SU-DHL-6 (cell line): Measurements from ENCODE around the gene L1TD1.

Experiments
- H2AFZ ChIP-seq: fragments of 200-600 bp; sonication (generic); 2 replicates; pipeline ENCODE4 v1.6.1; 2014; ENCODE audit warnings: low read depth, mild to moderate bottlenecking, moderate library complexity, mixed read lengths, antibody characterized with exemption, low read length; ENCODE audit not compliant: severe bottlenecking
- H3F3A ChIP-seq: fragments of 200-600 bp; shearing (Covaris generic); 2 replicates; pipeline ENCODE4 v1.6.0; 2016; ENCODE audit warnings: antibody characterized with exemption, mild to moderate bottlenecking; ENCODE audit not compliant: insufficient read depth
- H3K27ac ChIP-seq: fragments of 200-600 bp; sonication (generic); 2 replicates; pipeline ENCODE4 v1.5.1; 2016; ENCODE audit warnings: low read depth, mild to moderate bottlenecking, low read length, moderate library complexity, mixed read lengths
- H3K27me3 ChIP-seq: fragments of 200-600 bp; sonication (generic), shearing (Covaris generic); 2 replicates; pipeline ENCODE4 v1.6.0; 2014; ENCODE audit warnings: mild to moderate bottlenecking, low read length
- H3K36me3 ChIP-seq: fragments of 200-600 bp; sonication (generic); 2 replicates; pipeline ENCODE4 v1.6.1; 2014; ENCODE audit warnings: mild to moderate bottlenecking, low read length, mixed read lengths
- H3K4me2 ChIP-seq: fragments of 300-600, 200-600 bp; shearing (Covaris generic), sonication (generic); 2 replicates; pipeline ENCODE4 v1.6.0; 2014; ENCODE audit warnings: low read length, low read depth, mild to moderate bottlenecking; ENCODE audit not compliant: poor library complexity, severe bottlenecking
- H3K4me3 ChIP-seq: fragments of 200-600 bp; sonication (generic); 2 replicates; pipeline ENCODE4 v1.5.1; 2014; ENCODE audit warnings: antibody characterized with exemption, low read length, mild to moderate bottlenecking, mixed read lengths; ENCODE audit not compliant: insufficient read depth, poor library complexity, severe bottlenecking
- H3K79me2 ChIP-seq: fragments of 200-600 bp; sonication (generic); 2 replicates; pipeline ENCODE4 v1.6.1; 2014; ENCODE audit warnings: mild to moderate bottlenecking, low read length, moderate library complexity; ENCODE audit not compliant: insufficient read depth
- H3K9ac ChIP-seq: fragments of 200-600 bp; sonication (generic); 2 replicates; pipeline ENCODE4 v1.7.0; 2014; ENCODE audit warnings: mild to moderate bottlenecking, low read length
- H3K9me2 ChIP-seq: fragments of 200-600 bp; sonication (generic); replicated peaks from 2 replicates; pipeline ENCODE4 v1.6.1; 2014; ENCODE audit warnings: low read length; ENCODE audit not compliant: insufficient read depth
- H3K9me3 ChIP-seq: fragments of 200-600 bp; sonication (generic); 2 replicates; pipeline ENCODE4 v1.6.1; 2014; ENCODE audit warnings: low read length, mixed read lengths; ENCODE audit not compliant: insufficient read depth
- H4K20me1 ChIP-seq: fragments of 200-600 bp; sonication (generic); 2 replicates; pipeline ENCODE4 v1.6.1; 2014; ENCODE audit warnings: low read depth, mild to moderate bottlenecking, antibody characterized with exemption, low read length, moderate library complexity, mixed read lengths
- EZH2phosphoT487 ChIP-seq: fragments of 200-600 bp; sonication (generic), shearing (Covaris generic); conservative IDR thresholded peaks from 2 replicates; pipeline ENCODE4 v1.6.1; 2018; ENCODE audit warnings: mild to moderate bottlenecking, antibody characterized with exemption, low read length, moderate library complexity, mixed read lengths
- TF ChIP-seq, protein P1 (sequence below): fragments of 200-600 bp; sonication (generic); IDR thresholded peaks from one replicate; pipeline ENCODE4 v1.5.1; 2017; ENCODE audit warnings: antibody characterized with exemption, mild to moderate bottlenecking, low read length, moderate library complexity; ENCODE audit not compliant: insufficient read depth, poor library complexity, severe bottlenecking

Gene L1TD1

DNA sequence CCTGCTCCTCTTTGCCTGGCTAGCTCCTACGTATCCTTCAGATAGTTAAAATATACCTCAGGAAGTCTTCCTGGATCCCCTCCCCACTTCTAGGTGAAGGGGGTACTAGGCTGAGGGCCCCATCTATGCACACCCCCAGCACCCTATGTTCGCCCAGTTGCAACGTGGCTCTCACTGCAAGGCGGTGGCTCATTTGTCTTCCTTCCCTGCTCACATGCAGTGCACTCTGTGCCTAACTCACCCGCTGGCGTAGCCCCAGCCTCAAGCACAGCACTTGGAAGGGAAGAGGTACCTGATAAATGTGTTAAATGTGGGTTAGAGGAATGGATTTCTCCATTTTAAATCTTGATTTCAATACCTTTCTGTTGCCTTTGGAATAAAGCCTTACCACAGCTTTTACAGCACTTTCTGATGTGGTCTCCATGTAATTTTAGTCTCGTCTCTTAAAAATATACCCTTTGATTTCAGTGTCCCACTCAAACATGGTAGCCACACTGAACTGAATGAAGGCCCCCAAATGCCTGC, 39.3 kb downstream of the L1TD1 start:
- Histone ChIP-seq H3K9me2 (no peaks in the 10 kb centered on the region), H3K4me3 (no peak overlapping the region), H3K79me2 (no peaks in the 10 kb centered on the region), H3K27me3 (no peaks in the 10 kb centered on the region), H3F3A (no peaks in the 10 kb centered on the region), H3K36me3 (no peaks in the 10 kb centered on the region), H3K9ac (no peak overlapping the region), H2AFZ (no peak overlapping the region), H3K4me2 (no peak overlapping the region), H4K20me1 (no peaks in the 10 kb centered on the region), H3K27ac (no peak overlapping the region), H3K9me3 (no peaks in the 10 kb centered on the region)
- no peak for TF ChIP-seq EZH2phosphoT487
- TF ChIP-seq, protein P1, sequence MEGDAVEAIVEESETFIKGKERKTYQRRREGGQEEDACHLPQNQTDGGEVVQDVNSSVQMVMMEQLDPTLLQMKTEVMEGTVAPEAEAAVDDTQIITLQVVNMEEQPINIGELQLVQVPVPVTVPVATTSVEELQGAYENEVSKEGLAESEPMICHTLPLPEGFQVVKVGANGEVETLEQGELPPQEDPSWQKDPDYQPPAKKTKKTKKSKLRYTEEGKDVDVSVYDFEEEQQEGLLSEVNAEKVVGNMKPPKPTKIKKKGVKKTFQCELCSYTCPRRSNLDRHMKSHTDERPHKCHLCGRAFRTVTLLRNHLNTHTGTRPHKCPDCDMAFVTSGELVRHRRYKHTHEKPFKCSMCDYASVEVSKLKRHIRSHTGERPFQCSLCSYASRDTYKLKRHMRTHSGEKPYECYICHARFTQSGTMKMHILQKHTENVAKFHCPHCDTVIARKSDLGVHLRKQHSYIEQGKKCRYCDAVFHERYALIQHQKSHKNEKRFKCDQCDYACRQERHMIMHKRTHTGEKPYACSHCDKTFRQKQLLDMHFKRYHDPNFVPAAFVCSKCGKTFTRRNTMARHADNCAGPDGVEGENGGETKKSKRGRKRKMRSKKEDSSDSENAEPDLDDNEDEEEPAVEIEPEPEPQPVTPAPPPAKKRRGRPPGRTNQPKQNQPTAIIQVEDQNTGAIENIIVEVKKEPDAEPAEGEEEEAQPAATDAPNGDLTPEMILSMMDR: no peak

DNA sequence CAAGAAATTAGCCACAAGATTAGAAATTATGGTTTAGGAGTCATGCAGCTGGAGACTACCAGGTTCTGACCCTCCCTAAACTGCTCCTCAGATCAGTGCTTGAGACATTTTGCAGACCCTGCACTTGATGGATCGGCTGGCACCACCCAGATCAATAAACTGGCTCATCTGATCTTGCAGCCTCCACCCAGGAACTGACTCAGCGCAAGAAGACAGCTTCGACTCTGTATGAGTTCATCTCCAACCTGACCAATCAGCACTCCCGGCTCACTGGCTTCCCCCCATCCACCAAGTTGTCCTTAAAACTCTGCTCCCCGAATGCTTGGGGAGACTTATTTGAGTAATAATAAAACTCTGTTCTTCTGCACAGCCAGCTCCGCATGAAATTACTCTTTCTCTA, 40.0 kb downstream of the L1TD1 start:
- no peak overlapping the region for H3K9ac ChIP-seq
- no peaks in the 10 kb centered on the region for H3K9me3 ChIP-seq
- H3F3A ChIP-seq: no peaks in the 10 kb centered on the region
- no peak overlapping the region for H2AFZ ChIP-seq
- no peak overlapping the region for H3K4me3 ChIP-seq
- H3K79me2 ChIP-seq: no peaks in the 10 kb centered on the region
- H3K36me3 ChIP-seq: no peaks in the 10 kb centered on the region
- no peaks in the 10 kb centered on the region for H3K9me2 ChIP-seq
- H3K4me2 ChIP-seq: no peak overlapping the region
- no peak overlapping the region for H3K27ac ChIP-seq
- TF ChIP-seq, protein P1: no peak
- no peak for TF ChIP-seq EZH2phosphoT487
- H3K27me3 ChIP-seq: no peaks in the 10 kb centered on the region
- no peaks in the 10 kb centered on the region for H4K20me1 ChIP-seq

DNA sequence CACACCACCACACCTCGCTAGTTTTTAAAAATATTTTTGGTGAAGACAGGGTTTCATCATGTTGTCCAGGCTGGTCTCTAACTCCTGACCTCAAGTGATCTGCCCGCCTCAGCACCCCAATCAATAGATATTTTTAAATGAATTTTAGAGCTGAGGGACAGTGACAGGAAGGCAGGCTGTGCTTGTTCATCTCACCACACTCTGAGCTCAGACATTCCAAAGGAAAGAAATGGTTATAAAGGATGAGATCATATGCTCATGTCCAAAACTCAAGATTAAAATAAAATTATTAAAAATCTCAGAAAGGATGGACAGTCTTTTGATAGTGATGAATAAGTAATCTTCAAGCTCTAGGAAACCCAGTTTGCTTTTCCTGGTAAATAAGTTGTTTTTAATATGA, 40.9 kb downstream of the L1TD1 start:
- no peaks in the 10 kb centered on the region for H3K9me3 ChIP-seq
- no peak for TF ChIP-seq EZH2phosphoT487
- TF ChIP-seq, protein P1: no peak
- no peak overlapping the region for H3K27ac ChIP-seq
- H3K79me2 ChIP-seq: no peaks in the 10 kb centered on the region
- no peaks in the 10 kb centered on the region for H4K20me1 ChIP-seq
- no peak overlapping the region for H3K4me3 ChIP-seq
- H3K4me2 ChIP-seq: no peak overlapping the region
- no peak overlapping the region for H2AFZ ChIP-seq
- no peaks in the 10 kb centered on the region for H3F3A ChIP-seq
- no peaks in the 10 kb centered on the region for H3K9me2 ChIP-seq
- no peaks in the 10 kb centered on the region for H3K27me3 ChIP-seq
- no peak overlapping the region for H3K9ac ChIP-seq
- H3K36me3 ChIP-seq: no peaks in the 10 kb centered on the region

DNA sequence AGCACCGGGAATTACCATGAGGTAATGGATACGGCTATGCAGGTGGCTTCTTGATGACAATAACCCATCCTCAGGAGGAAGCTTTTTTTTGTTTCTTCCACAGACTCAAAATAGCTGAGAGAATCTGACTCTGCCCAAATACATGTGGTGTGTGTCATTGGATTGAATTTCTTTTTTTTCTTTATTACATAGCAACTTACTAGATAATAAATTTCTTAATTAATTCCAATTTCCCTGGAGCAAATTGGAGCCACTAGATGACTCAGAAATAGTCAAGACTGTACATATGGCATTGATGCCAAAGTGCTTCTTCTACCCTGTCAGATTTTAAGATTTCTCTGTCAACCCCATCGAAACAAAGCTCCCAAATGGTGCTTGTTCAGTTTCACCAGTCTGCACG, 42.7 kb downstream of the L1TD1 start:
- Histone ChIP-seq H2AFZ (no peak overlapping the region), H3K27me3 (no peaks in the 10 kb centered on the region), H3K9ac (no peak overlapping the region), H3F3A (no peaks in the 10 kb centered on the region), H4K20me1 (no peaks in the 10 kb centered on the region), H3K36me3 (no peaks in the 10 kb centered on the region), H3K4me3 (no peak overlapping the region), H3K79me2 (no peaks in the 10 kb centered on the region), H3K9me2 (no peaks in the 10 kb centered on the region), H3K9me3 (no peaks in the 10 kb centered on the region), H3K4me2 (no peak overlapping the region), H3K27ac (no peak overlapping the region)
- TF ChIP-seq, protein P1: no peak
- no peak for TF ChIP-seq EZH2phosphoT487
